Measurements from ENCODE around the gene TRNP1. TPM values are rescaled to one million over a fixed set of nuclear protein-coding genes. Genes with fewer than 3 reads are reported as not detected.

TRNP1 gene
- total RNA-seq, 1 donor from 2014 or later, result 16.2 TPM

DNA sequence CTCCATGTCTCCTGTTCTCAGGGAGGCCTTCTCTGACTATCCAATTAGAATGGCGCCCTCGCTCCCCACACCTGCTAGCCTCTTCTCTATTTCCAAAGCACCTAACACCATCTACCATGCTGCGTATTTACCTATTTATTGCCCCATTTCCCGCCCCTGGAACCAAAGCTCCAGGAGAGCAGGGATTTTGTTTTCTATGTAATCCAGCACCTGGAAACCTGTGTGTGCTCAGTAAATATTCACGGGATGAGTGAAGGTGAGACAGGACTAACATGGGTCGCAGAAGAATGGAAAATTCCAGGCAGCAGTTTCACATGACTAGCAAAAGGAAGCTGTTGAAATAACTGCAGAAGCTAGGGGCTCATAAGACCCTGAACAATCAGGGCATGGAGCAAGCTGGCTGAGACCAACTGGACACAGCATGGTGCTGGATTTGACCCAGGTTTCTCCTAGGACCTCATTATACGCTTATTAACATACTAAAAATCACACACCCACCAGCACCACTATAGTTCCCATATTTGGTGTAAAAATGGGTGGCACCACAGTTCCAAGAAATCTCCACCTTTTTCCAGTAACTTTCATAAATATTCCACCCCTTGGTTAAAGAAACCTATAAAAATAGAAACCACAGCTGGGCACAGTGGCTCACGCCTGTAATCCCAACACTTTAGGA lies 34.2 kb downstream of the TRNP1 start:
- Histone ChIP-seq H3K9me3 (no peaks in the 10 kb centered on the region), H3K4me3 (no peak overlapping the region), H3K27ac (peak overlapping the region; percentile 32), H3K36me3 (no peaks in the 10 kb centered on the region), H3K27me3 (no peaks in the 10 kb centered on the region), H3K4me1 (peaks cover 26% of the 10 kb centered on the region)
- ATAC-seq (peak; percentile 12), DNase-seq (no peak)
- TF ChIP-seq, protein P1, sequence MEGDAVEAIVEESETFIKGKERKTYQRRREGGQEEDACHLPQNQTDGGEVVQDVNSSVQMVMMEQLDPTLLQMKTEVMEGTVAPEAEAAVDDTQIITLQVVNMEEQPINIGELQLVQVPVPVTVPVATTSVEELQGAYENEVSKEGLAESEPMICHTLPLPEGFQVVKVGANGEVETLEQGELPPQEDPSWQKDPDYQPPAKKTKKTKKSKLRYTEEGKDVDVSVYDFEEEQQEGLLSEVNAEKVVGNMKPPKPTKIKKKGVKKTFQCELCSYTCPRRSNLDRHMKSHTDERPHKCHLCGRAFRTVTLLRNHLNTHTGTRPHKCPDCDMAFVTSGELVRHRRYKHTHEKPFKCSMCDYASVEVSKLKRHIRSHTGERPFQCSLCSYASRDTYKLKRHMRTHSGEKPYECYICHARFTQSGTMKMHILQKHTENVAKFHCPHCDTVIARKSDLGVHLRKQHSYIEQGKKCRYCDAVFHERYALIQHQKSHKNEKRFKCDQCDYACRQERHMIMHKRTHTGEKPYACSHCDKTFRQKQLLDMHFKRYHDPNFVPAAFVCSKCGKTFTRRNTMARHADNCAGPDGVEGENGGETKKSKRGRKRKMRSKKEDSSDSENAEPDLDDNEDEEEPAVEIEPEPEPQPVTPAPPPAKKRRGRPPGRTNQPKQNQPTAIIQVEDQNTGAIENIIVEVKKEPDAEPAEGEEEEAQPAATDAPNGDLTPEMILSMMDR (IDR thresholded peaks at IDR 0.05), result no peak
- intact Hi-C loops (cut with DNase I), result no loop called here

DNA sequence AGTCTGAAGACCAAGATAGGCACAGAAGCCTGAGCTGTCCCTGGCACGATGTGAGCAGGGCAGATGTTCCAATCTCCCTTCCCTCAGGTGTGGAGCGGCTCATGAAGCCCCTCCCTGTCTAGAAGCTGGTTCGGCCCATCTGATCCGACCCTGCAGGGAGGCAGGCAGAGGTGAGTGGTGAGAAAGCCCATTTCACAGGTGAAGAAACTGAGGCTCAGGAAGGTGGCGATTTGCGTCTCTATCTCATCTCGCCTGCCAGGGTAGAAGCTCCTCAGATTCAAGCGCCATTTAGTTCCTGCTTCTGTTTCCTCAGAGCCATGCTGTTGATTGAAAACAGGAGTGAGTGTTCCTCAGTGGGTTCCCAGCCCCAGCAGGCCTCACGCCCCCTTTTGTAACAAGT lies 36.0 kb downstream of the TRNP1 start:
- intact Hi-C loops (cut with DNase I), result no loop called here
- Histone ChIP-seq H3K36me3 (no peaks in the 10 kb centered on the region), H3K4me1 (peaks cover 26% of the 10 kb centered on the region)

DNA sequence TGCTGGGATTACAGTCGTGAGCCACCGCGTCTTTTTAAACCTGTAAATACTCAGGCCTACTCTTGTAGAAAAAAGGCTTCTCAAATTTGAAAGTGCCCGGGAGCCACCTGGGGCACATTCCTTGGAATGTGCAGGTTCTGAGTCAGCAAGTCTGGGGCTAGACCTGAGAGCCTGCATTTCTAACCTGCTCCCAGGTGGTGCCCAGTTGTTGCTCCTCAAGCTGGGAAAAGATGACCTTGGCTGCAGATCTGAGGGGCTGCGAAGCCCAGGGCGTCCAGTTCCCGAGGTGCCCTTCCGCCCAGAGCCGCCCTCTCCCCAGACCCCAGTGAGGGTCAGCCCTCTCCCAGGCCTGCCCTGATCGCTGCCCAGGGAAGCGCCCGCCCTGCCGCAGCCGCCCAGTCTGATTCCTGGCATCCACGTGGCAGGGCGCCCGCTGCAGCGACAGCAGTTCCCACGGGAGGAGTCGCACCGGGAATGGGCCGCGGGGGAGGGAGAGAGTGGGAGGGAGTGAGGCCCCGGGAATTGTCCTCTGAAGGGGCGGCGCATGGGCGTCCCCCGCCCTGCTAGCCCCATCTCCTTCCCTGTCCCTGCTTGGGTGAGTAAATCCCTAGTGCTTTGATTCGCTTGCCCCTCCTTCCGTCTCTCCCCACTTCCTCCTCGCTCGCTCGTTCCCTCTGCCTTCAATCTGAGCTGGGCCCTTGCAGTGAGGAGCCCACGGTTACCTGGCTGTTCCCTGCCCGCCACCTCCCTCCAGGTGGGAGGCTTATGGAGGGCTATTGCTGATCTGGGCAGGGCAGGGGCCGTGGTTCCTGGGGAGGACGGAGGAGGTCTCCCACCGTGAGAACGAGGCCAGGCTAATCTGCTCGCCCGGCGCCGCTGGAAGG lies 38.0 kb downstream of the TRNP1 start:
- Histone ChIP-seq H3K4me3 (peak overlapping the region; percentile 42), H3K36me3 (no peaks in the 10 kb centered on the region), H3K27ac (peak overlapping the region; percentile 87), H3K9me3 (no peaks in the 10 kb centered on the region), H3K4me1 (peaks cover 26% of the 10 kb centered on the region), H3K27me3 (no peaks in the 10 kb centered on the region)
- intact Hi-C loops (cut with DNase I), result no loop called here
- peak; percentile 88 for ATAC-seq
- DNase-seq, result peak; percentile 90
- TF ChIP-seq, protein P1 (IDR thresholded peaks at IDR 0.05), result no peak

More for the DNA sequence above, 36.0 kb downstream of the TRNP1 start:
- ATAC-seq (no peak), DNase-seq (no peak)
- TF ChIP-seq, protein P1 (IDR thresholded peaks at IDR 0.05), result no peak
- Histone ChIP-seq H3K9me3 (no peaks in the 10 kb centered on the region), H3K4me3 (no peak overlapping the region), H3K27me3 (no peaks in the 10 kb centered on the region), H3K27ac (no peak overlapping the region)

DNA sequence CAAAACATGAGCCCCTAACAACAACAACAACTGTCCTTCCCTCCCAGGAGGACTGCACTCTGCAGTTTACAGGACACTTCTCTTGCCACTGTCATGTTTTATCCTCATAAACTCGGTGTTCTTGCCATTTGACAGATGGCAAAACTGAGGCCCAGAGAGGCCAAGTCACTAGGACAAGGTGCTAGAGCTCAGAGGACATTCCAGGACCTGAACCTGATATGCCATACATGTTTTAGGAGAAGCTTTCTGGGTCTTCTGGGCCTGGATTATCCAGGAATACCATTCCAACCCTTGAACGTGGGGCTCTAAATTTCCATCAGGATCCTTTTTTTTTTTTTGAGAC lies 38.6 kb downstream of the TRNP1 start:
- peak overlapping the region; percentile 87 for H3K27ac ChIP-seq
- no peak for ATAC-seq
- intact Hi-C loops (cut with DNase I), result no loop called here

DNA sequence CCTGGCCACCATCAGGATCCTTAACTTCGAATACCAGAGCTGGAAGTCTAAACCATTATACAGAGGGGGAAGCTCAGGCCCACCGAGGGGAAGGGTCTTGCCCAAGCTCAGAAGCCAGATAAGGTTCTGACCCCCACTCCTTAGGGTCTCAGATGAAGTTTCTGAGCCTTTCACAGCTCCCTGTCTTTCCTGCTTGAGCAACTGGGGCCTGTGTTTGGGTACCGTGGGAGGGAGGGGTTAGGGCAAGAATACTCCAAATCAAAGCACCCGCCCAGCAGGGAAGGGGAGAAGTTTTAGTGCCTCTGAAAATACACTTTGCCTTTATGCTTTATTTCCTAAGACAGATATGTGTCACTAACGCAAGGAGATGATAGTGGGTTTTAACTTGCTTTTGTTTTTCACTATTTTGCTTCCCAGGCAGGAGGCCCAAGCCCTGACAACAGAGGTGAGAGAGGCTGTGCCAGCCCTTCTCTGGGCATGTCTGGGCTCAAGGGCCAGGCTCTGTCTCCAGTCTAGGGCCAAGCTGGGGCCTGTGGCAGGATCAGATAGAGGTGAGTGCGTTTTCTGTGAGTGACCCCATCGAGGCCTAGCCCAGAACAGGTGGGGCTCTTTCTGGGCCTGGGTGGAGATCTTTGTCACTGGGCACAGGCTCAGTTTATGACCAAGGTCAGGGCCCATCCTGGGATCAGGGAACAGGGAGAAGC lies 39.7 kb downstream of the TRNP1 start:
- DNase-seq (peak; percentile 73), ATAC-seq (peak; percentile 65)
- TF ChIP-seq, protein P1 (IDR thresholded peaks at IDR 0.05), result no peak
- Histone ChIP-seq H3K27ac (peak overlapping the region; percentile 51), H3K4me3 (no peak overlapping the region), H3K27me3 (no peaks in the 10 kb centered on the region), H3K36me3 (no peaks in the 10 kb centered on the region), H3K4me1 (peaks cover 12% of the 10 kb centered on the region), H3K9me3 (no peaks in the 10 kb centered on the region)
- intact Hi-C loops (cut with DNase I), result no loop called here

More for the DNA sequence above, 38.6 kb downstream of the TRNP1 start:
- DNase-seq, result no peak
- Histone ChIP-seq H3K4me1 (peaks cover 22% of the 10 kb centered on the region), H3K36me3 (no peaks in the 10 kb centered on the region), H3K9me3 (no peaks in the 10 kb centered on the region), H3K4me3 (peak overlapping the region; percentile 42), H3K27me3 (no peaks in the 10 kb centered on the region)
- TF ChIP-seq, protein P1 (IDR thresholded peaks at IDR 0.05), result no peak

All from upper lobe of right lung (tissue), 1 donor.